Measurements from ENCODE around the gene RAB3IL1. TPM values are rescaled to one million over a fixed set of nuclear protein-coding genes. Genes with fewer than 3 reads are reported as not detected.

Gene RAB3IL1
- total and polyA plus RNA-seq, 9 of the 15 experiments (the other 6 are each of a cell fraction or from before 2014, with no cell fraction given) = 0.15 to 42.6 (median 15.5) TPM

DNA sequence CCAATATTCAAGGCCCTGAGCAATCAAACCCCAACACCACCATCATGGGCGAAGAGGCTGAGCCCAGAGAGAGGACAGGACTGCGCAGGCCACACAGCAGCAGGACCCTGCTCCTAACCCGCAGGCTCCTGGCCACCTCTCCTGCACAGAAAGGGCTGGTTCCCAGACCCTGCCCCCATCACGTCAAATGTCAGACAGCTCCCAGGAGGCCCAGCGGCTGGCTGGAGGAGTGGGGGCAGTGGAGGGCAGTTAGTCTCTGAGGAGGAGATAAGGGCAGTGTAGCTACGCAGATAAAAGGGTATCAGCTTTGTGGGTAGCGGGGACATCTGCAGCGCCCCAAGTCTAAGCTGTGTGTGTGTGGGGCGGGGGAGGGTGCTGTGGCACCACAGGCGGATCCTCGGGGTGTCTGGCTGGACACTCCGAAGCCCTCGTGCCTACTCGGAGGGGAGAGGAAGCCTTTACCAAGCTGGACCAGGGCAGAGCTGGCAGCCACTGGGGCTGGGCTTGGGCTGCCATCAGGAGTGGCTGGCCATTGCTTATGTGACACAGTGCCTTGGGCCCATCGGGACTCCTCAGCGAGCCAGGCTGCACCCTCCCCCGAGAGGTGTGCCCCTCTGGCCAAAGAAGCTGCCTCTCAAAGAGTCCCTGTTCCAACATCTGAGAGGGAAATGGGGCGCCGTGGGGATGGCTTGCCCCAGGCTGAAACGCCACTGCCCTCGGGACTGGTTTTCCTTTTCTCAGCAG is 47.5 kb downstream of the RAB3IL1 start (continued):
- TF ChIP-seq HDAC2 (IDR thresholded peaks at IDR 0.05) (peak; percentile 77), SP2 (IDR thresholded peaks at IDR 0.05; ENCODE audit: extremely low read depth, low read depth, low read length, poor library complexity, severe bottlenecking) (no peak)
- TF ChIP-seq, protein P1, sequence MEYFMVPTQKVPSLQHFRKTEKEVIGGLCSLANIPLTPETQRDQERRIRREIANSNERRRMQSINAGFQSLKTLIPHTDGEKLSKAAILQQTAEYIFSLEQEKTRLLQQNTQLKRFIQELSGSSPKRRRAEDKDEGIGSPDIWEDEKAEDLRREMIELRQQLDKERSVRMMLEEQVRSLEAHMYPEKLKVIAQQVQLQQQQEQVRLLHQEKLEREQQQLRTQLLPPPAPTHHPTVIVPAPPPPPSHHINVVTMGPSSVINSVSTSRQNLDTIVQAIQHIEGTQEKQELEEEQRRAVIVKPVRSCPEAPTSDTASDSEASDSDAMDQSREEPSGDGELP (CRISPR knock-in tag; IDR thresholded peaks at IDR 0.05; ENCODE audit: borderline replicate concordance) = peak; percentile 90

DNA sequence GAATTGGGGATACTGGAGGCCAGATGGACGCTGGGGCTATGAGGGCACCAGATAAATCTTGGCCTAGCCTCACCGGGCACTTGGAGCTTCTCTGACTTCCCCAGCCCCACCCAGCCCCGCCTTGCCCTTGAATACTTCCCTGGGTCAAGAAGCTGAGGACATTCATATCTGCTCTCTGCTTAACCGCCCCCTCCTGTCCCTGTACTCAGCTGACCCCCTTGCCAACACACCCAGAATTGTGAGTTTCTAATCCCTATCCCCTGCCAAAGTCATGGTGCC is 48.0 kb downstream of the RAB3IL1 start:
- H3K9me1 ChIP-seq (ENCODE audit: control insufficient read depth, insufficient read depth, low read length) = no peaks in the 10 kb centered on the region
- DNase-seq (ENCODE audit: extremely low read depth in 1 of 4, low spot score in 3 of 4) (peak in 2 of 4 experiments; percentile 32 to 61), ATAC-seq (peak; percentile 6; the same call in 2 of the 3 replicates), FAIRE-seq (no peak)
- no peaks in the 10 kb centered on the region for H4K20me1 ChIP-seq (replicated peaks; ENCODE audit: control insufficient read depth, insufficient read depth, low read length)
- peak overlapping the region; percentile 85 for H3K27ac ChIP-seq (ENCODE audit: extremely low read depth, low read depth, low read length)
- intact Hi-C loops (cut with micrococcal nuclease) = no loop called here
- no peaks in the 10 kb centered on the region for H3K36me3 ChIP-seq (ENCODE audit: control insufficient read depth, insufficient read depth, low read length)
- 0 out of 3 replicates have a peak, but pooled peaks cover 3% of the 10 kb centered on the region for H3K79me2 ChIP-seq (ENCODE audit: control insufficient read depth, insufficient read depth, low read length)
- H3K9ac ChIP-seq (ENCODE audit: insufficient read depth in 1 of 2, low read depth in 2 of 2, low read length in 2 of 2) = peak overlapping the region; percentile 65 to 89
- WGBS (ENCODE audit: insufficient coverage, low coverage, missing lambda C conversion rate) = 10% methylated on average over 4 of the region's 4 CpGs
- peak overlapping the region; percentile 69 for H3K4me2 ChIP-seq (ENCODE audit: insufficient read depth, low read length)
- peaks cover 44 to 83% of the 10 kb centered on the region in 2 experiments for H3K4me1 ChIP-seq (replicated peaks in 1 of 2; ENCODE audit: control insufficient read depth in 2 of 2, insufficient read depth in 2 of 2, low read length in 2 of 2)
- no peaks in the 10 kb centered on the region for H3K9me3 ChIP-seq (replicated peaks; ENCODE audit: control insufficient read depth, insufficient read depth, low read depth, low read length)
- ChIA-PET CTCF (ENCODE audit: low intra/inter-chr PET ratio) (no interaction called here), POLR2A (interaction anchor here (0.6 to 2.5 kb wide), 11 partner anchors 12 to 254 kb away, joined by 3 to 21 read pairs (median 4); partner anchors contain the start of genes FADS1, FEN1, INCENP and TMEM258)
- in situ Hi-C loops (cut with MboI) = no loop called here
- BruUV-seq (replicated peaks) = no TSS peak
- H2AFZ ChIP-seq (ENCODE audit: low read depth, low read length) = peak overlapping the region; percentile 81
- no peak overlapping the region for H3K4me3 ChIP-seq
- H3K27me3 ChIP-seq (ENCODE audit: control insufficient read depth in 2 of 2, insufficient read depth in 2 of 2, low read length in 2 of 2) = no peaks in the 10 kb centered on the region
- TF ChIP-seq CBFA2T2 (conservative IDR thresholded peaks at IDR 0.05) (no peak), POLR2B (IDR thresholded peaks at IDR 0.05; ENCODE audit: low read depth, partially characterized antibody) (peak; percentile 26), DIDO1 (tag; IDR thresholded peaks at IDR 0.05; ENCODE audit: low read depth) (no peak), TCF3 (CRISPR knock-in tag; IDR thresholded peaks at IDR 0.05) (no peak), PHB (CRISPR knock-in tag; IDR thresholded peaks at IDR 0.05) (0 out of 2 replicates have a peak, but pooled peaks have one; percentile 46), ZNF318 (IDR thresholded peaks at IDR 0.05; ENCODE audit: borderline replicate concordance in 1 of 2, low read depth in 1 of 2) (no peak), CREB3 (tag; conservative IDR thresholded peaks at IDR 0.05; ENCODE audit: low read depth) (no peak)

Measured in K562 (cell line).